NB4 (cell line): ENCODE data around the gene ZNF148.

Experiments used
- DNase-seq: peaks from one replicate; pipeline ENCODE4 v3.0.0; 2010; ENCODE audit warnings: low read depth
- H3K4me3 ChIP-seq: one replicate; pipeline ENCODE4 v1.5.1; 2011; ENCODE audit warnings: mild to moderate bottlenecking, low read depth, low read length, moderate library complexity
- CTCF ChIP-seq: IDR thresholded peaks from one replicate; pipeline ENCODE4 v1.5.1; 2012; ENCODE audit warnings: low read depth, low read length
- MAX ChIP-seq: IDR thresholded peaks from 2 replicates; pipeline ENCODE4 v1.6.1; 2011; ENCODE audit warnings: low read depth, low read length
- MYC ChIP-seq: IDR thresholded peaks from 2 replicates; pipeline ENCODE4 v1.6.1; 2011; ENCODE audit warnings: low read depth, low read length
- POLR2A ChIP-seq: IDR thresholded peaks from 2 replicates; pipeline ENCODE4 v1.6.1; 2011; ENCODE audit warnings: mild to moderate bottlenecking; ENCODE audit not compliant: insufficient read length; ENCODE audit errors: extremely low read depth

ZNF148 gene

GRCh38 chr3:125322917-125323316 lies 52.2 kb downstream of the ZNF148 start:
- no peak for DNase-seq
- H3K4me3 ChIP-seq: no peak overlapping the region
- TF ChIP-seq POLR2A (no peak), MAX (no peak), CTCF (no peak), MYC (no peak)

- TF ChIP-seq MYC (no peak), CTCF (no peak), POLR2A (no peak), MAX (no peak)
- H3K4me3 ChIP-seq: no peak overlapping the region
- DNase-seq: no peak
Observed at GRCh38 chr3:125322166-125322565, 53.0 kb downstream of the ZNF148 start.

- H3K4me3 ChIP-seq: no peak overlapping the region
- TF ChIP-seq POLR2A: no peak
- no peak for TF ChIP-seq MAX
- TF ChIP-seq MYC: no peak
- no peak for TF ChIP-seq CTCF
- no peak for DNase-seq
Observed at GRCh38 chr3:125319765-125320164, 55.4 kb downstream of the ZNF148 start.

- TF ChIP-seq CTCF (no peak), MAX (no peak), POLR2A (no peak), MYC (no peak)
- DNase-seq: no peak
- no peak overlapping the region for H3K4me3 ChIP-seq
Observed at GRCh38 chr3:125318871-125319270, 56.3 kb downstream of the ZNF148 start.

- H3K4me3 ChIP-seq: no peak overlapping the region
- no peak for DNase-seq
- TF ChIP-seq MAX (no peak), POLR2A (no peak), CTCF (no peak), MYC (no peak)
Observed at GRCh38 chr3:125318167-125318865, 56.8 kb downstream of the ZNF148 start.

- TF ChIP-seq MYC: no peak
- TF ChIP-seq POLR2A: no peak
- no peak for TF ChIP-seq CTCF
- TF ChIP-seq MAX: no peak
- no peak for DNase-seq
- H3K4me3 ChIP-seq: no peak overlapping the region
Observed at GRCh38 chr3:125317761-125318160, 57.4 kb downstream of the ZNF148 start.
